Effector CD8-positive, alpha-beta T cell (primary cell): ENCODE results near the gene NAV2.

Source experiments
- DNase-seq: peaks from one replicate; lab custom pipeline; 2025; lab: John Stamatoyannopoulos, UW

The NAV2 gene

DNA sequence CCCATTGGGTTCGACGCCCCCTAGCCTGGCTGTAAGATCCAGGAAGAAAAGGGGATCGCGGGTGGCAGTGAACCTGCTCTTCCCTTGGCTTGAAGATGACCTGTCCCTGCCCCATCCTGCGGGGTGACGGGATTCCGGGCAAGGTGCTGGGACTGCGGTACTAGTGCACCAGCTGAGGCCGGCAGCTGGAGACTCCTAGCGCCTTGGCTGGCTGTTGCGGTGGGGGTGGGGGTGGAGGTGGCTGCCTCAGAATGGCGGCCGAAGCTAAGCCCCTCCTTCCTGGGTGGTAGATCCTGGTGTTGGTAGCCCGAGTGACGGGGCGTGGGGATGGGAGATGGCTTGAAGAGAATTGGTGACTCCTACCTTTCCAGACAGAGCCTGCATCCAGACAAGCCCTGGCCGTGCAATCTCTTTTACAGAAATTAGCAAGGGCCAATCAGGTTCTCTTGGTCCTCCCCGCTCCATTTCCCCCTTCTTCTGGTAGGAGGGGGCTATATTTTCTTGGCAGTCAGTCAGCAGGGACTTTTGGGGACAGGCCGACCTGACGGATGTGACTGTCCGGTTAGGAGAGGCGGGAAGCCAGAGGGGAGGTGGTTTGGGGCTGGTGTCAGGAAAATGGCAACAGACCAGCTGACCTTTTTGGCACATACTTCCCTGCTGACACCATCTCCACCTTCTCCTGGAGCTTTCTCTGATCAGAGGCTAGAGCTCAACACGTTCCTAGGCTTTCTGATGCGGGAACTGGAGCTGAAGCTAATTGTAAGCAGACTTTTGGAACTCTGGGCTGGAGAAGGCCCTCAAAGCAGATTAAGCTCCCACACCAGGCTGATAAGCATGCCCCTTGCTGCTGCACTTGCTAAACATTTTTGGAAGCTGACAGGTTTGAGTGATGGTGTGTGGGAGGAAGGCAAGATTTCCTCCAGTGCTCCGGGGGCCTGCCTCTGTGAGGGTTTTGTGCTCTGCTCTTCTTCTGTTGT, 2.0 kb downstream of the NAV2 start:
- DNase-seq, result no peak

DNA sequence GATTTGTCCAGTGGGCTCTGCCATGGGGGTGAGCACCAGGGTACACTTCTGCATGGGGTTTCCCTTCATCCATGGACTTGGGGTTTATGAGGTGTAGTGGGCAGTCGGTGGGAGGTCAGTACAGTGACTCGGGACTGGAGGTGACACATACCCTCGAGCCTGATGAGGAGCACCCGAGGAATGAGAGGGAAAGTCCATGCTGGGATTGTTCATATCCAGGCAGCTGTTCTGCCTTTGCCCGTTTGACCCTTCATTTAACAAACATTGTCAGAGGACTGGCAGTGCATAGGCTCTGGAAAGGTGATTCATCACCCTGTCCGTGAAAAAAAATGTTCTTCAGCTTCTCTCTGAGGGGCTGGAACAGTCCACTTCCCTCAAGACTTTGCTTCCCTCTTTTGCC, 2.7 kb downstream of the NAV2 start:
- DNase-seq, result no peak

DNA sequence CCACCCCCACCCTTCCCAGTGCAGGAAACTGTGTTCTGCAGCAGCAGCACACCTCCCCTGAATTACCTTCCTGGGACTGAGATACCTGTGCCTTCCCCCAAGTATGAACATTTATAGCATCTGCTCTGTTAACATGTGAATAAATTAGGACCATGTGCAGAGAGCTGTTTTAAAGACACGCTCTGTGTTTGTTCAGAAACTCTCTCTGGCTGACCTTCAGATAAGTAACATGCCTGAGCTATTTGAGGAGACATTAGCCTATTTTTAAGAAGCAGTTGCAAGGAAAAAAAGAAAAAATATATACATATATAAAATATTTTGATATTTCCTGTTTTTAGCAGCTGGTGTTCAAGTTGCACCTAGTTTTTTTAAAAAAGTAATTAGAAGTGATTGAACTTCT, 5.4 kb downstream of the NAV2 start:
- no peak for DNase-seq

DNA sequence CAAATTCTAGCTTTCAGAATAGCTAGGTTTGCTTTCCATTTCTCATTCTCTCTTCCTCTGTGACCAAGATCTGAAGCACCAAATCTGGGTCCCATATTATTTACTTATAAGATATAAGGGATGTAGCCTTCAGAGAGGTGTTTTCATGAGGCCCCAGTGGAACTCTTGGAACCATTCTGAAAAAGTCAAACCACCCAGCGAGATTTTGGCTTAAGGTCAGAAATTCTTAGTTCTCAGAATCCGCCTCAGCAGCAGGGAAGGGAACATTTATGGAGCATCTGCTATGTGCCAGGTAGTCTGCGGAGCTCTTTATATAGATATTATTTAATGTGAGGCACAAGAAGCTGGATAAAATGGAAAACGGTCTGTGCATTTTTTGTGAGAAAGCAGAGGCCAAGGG, 6.3 kb downstream of the NAV2 start:
- no peak for DNase-seq

DNA sequence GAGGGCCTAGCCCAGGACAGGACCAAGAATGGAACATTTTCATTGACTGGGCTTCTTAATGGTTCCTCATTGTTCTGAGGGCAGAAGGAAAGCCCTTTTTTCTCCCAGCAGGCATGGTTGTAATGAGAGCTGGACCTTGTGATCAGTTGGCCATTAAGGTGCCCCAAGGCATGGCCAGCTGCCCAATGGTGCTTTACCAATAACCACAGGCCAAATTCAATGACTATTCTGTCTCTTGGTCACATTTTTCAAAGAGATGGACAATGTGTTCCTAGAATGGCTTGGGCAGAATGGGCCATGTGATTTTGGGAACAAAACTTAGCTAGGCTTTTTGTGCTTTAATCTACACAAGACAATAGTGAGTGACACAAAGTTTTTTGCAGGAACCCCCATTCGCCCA, 7.3 kb downstream of the NAV2 start:
- no peak for DNase-seq

DNA sequence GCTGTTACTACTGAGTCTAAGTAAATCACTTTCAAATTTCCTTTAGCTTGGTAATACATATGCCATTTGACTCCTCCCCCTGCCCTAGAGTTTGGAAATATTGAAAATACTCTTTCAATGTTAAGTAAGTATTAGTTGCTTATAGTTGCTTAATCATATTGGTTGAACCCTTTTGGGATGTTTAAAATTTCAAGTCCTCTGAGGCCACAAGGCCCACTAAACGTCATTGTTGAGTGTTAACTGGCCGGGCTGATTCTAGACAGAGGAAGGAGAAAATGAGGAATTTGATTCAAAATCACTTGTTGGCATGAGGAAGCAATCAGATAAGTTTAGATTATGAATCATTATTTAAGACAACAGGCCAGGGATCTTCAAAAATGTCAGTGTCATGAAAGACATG, 8.5 kb downstream of the NAV2 start:
- DNase-seq, result no peak

DNA sequence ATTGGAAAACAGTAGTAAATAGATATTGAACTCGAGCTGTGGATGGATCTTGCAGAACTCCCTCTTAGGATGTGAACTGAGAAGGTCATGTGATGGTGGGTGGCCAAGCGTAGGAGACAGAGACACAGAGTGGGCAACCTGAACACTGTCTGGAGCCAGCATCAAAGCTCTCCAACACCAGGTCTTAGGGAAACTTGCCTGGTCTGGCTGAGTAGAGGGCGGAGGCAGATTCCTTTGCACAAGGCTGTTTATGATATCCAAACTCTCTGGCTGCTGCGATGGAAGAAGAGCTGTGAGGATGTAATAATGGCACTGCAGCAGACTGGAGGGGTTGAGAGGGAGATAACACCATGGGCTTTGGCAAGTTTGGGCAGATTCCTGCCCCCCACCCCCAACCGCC, 10.1 kb downstream of the NAV2 start:
- DNase-seq, result no peak

DNA sequence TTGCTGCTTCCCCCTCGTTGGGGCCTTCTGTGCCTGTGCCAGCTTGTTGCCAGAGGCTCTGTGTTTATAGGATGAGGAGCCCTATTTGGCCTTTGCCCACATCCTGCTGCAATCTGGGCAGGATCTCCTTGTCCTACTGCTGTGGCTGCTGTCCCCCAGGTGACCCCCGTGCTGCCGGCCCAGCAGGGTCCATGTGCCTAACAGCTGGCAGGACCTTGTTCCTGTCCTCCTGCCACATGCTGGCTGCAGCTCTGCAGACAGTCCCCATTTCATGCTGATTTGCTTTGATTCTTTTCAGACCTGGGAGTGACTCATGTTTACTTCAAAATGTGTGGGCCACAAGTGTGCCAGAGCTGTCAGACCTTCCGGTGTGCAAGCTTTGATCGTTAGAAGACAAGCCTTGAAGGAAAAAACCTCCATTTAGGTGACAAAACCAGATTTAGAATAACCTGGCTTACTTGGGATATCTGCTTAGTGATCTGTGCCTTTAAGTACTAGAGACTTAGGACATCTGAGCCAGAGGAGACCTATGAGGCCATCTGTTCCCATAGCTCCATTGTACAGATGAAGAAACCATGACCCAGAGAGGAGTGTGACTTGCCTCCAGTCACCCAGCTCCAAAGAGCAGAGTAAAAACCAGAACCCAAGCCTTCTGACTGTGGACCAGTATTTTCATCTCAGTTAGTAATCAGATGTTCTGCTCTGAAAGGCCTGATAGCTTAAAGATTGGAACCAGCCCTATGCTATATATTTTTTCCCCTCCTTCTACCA, 11.1 kb downstream of the NAV2 start:
- DNase-seq, result no peak

DNA sequence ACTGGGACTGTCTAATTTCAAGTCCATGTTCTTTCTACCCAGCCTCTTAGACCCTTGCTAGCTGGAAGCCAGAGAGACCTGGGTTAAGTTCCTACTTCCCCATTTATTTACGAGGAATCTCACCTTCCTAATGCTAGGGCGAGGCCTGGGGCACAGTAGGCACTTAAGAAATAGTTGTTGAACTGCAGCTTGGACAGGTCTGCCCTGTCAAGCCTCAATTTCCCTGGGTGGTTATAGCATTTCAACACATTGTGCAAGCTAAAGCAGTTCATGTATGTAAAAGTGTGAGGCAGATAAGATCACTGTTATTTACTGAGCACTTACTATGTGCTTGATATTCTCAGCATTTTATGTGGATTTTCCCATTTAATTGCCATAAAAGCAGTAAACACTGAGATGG, 12.1 kb downstream of the NAV2 start:
- DNase-seq, result no peak

DNA sequence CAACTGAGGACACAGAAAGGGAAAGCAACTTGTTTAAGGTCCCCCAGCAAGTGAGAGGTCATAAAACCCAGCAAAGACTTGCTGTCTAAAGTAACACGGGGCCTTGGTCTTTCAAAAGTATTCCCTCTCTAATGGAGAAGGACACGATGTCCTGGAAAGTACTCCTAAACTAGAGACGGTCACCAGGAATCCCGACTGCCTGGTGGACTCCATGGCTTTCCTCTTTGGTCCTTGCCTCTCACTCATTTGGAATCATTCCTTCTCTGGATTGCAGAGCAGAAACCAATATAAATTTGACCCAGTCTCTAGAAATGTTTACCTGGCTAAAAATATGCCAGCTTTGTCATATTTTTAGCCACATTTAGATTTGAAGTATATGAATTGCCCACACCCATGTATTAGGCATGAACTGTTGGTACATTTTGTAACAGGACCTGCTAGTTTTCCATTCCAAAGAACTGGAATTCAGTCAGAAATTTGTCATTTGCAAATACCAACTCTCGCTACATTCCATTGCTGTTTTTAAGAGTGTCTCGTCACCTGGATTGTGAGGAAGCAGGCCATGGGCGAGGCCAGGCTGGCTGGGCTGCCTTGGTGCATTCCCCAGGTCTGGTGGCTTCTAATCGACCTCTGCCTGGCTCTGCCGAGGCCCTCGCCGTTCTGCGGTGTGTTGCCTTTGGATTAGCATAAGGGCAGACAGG, 12.9 kb downstream of the NAV2 start:
- DNase-seq, result no peak

DNA sequence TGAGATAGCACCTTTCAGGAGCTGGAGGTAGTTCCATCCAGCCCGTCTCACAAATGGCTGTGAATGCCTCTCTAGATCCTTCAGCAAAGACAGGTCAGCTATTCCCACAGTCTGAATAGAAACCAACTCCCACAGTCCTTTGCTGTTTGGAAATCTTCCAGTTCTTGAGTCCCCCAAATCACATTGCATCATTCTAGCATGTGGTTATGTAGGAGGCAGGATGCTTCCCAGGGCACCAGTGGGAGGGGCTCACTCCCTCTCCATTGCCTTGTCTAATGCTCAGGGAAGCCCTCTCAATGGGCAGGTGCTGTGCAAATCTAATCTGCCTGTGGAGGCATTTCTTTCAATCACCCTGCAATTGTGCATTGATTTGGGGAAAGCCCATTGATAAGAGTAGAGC, 14.6 kb downstream of the NAV2 start:
- no peak for DNase-seq

DNA sequence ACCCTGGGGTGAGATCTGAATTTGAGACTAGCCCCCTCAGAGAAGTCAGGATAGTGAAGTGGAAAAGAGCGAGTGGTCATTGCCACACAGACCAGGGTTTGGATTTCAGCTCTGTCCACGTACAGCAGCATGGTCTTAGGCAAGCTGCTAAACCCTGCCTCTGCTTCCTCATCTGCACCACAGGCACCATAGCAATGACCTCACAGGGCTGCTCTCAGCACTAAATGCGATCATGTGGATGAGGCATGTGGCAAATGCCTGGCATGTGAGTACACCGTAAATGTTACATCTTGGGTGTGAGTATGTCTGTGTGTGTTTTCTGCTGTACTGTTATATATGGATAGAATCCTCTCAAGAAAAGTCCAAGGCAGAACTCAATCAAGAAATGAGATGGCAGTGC, 15.8 kb downstream of the NAV2 start:
- DNase-seq, result no peak

DNA sequence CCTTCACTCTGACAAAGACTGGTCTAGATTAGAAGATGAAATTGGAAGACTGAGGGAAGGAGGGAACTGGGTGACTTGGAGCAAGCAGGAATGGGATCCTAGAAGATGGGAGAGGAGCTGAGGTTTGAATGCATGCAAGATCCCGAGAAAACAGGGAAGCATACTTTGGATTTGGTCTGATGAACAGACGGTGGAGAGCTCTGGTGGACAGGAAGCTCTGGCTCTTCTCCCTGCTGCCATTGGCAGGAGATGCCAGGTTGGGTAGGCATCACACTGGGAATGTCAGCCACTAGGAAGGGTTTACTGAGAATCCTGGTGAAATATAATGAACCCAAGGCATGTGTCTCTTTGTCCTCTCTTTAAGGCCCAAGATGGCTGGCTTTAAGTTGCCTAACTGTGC, 16.5 kb downstream of the NAV2 start:
- DNase-seq, result no peak

DNA sequence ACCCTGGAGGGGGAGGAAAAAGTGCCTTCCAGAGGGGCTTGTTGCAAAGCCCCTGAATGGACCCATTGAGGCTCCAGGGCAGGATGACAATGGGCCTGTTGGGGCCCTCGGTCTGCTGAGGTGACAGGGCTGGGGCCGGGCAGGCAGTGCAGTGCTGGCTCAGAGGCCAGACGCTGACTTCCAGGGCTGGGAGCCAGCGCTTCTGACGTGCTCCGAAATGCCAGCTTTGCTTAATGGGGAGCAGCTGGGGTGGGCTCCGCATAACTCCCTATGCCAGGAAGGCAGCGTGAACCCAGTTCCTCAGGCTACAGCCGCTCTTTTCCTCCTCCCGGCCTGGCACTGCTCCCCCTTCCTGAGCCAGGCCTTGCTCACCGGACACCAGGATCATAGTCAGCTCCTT, 17.7 kb downstream of the NAV2 start:
- DNase-seq, result no peak

DNA sequence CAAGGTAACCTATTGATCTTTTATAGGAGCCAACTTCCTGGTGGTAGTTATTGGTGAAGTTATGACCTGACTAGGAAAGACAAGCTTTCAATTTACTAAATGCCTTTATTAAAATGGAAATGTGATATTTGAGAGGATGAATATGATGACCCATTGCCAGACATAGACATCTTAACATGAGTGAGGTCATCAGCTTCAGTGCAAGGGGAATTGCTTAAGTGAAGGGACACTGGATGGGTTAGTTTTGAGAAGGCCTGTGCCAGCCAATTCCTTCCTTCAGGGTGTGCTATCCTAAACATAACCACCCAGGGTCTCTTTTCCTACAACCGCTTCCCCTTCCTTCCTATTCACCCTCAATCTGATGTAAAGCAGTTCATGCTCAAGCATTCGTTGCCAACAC, 21.5 kb downstream of the NAV2 start:
- DNase-seq, result no peak

DNA sequence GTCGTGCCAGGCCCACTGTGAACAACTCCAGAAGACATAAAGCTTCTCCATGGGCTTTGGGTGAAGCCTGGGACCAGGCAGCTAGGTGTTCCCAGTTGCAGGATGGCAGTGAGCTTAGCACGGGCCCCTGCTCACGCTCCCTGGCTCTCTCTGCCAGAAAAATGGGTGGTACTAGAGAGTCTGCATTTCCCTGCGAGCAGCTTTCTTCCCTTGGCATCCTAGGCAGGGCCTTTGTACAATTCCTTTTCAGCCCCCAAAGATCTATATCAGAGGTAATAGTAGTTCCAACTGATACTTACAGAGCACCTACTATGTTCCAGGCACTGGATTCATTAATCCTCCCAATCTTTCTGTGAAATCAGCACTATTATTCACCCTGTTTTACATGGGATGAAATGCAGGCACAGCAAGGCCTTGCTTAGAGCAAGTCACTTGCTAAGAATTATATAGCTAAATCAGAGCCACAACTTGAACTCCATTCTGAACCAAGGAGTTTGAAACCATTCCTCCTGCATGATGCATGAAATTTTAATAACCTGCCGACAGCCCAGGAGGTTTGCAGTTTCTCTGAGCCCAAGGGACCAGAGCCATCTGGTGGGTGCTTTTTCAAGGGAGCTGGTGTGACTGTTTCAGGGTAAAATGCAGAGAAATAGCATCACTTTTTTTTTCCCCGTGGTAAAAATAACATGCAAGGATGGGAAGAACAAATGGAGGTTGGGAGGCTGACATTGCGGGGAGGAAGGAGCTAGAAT, 22.7 kb downstream of the NAV2 start:
- no peak for DNase-seq

DNA sequence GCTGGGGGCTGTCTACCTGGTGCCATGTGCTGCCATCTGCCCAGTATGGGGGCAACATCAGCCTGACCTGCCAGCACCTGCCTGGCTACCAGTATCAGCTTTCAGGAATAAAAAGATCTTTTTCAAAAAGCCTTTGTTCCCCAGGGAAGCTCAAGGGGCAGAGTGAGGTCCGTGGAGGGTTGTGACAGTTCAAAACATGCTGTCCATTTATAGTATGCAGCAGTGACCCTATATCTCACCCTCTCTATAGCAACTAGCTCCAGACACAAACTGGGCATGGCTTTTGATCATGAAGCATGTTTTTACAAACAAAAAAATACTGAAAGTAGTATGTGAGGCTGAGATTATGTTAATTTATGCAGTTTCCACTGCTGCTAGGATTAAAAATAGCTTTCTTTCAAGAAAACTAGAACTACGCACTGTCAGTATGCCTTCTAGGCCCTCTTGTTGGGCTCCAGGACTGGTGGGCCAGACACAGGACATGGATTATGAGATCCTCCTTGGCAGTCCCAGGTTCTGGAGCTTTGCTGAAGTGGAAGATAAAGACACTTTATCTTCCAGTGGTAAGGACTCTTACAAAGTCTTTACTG, 23.4 kb downstream of the NAV2 start:
- no peak for DNase-seq

DNA sequence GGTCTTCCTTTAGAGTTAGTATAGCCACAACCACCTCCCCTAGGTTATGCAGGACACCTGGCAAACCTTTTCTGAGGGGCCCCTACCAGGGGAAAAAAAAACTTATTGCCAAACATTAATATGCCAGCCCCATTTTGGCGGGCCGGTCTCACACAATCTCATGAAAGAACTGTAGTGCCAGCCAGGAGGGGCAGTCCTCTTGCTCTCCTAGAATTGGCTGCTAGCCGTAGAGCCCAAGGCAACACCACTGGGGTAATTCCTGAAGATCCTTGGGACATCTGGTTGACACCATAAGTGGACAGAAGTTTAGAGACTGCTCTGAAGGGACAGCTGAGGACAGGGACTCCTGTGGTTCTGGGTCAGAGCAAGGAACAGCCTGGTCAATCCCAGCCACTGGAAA, 24.2 kb downstream of the NAV2 start:
- no peak for DNase-seq

DNA sequence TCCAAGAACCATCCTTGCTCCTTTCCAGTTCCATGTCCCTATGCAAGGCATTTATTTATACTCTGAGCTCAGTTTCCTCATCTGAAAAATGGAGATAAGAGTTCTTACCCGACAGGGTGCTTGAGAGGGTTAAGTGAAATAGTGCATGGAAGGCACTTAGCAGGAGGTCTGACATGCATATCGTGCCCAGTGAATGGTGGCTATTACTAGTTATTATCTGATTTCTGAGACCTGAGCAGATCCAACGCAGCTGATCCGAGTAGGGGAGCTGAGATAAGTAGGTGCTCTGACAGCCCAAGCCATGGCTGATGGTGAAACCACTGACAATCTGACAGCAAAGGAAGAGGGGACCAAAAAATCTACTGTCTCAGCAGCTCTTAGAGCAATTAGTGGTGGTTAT, 24.9 kb downstream of the NAV2 start:
- DNase-seq, result no peak

DNA sequence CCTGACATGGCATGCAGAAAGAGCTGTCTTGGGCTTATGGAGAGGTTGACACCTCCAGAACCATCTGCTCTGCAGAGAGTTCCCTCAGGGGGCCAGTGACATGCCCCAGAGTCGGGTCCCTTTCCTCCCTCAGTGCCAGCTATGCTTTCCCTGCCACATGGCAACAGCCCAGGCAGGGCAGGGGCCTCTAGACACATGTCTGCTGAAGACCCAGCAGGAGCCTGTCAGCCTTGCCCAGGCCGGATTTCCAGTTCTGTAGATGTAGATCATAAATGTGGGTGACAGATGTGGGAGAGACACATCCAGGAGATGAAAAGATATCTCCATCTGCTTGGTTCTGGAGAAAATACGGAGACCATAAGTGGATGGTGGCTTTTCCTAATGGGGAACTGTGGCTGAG, 25.5 kb downstream of the NAV2 start:
- DNase-seq, result no peak

DNA sequence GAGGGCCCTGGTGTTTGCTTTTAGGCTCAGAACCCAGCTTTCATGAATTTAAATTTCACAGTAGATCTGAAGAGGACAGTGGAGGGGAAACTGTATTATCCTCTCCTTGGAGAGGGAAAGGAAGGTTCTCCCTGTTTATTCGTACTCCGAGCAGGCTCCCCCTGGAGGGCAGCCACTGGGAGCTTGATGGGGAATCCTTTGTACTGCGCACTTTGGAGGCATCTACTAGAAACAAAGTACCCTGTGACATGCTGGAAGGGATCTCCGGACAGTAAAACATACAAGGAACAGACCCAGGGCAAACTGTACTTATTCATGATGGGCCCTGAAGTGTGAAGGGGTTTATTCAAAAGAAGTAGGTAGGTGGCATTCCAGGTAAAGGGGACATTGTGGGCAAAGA, 27.2 kb downstream of the NAV2 start:
- no peak for DNase-seq

DNA sequence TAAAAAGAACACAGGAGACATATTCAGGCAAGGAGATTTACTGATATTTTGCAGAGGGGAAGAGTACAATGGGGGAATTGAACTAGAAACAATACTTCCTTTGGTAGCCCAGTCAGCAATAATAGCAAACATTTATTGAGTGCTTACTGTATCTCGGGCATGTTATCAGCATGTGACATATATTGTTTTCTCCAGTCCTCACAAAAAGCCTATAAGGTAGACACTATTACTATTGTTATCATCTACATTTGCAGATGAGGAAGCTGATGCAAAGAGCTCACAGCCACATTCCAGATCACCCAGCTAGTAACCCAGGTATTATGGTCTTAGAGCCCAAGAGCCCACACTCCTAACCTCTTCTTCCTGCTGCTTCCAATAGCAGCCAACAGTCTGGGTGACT, 27.9 kb downstream of the NAV2 start:
- DNase-seq, result no peak
